ENCODE data around the gene IGLL1. TPM values are rescaled to one million over a fixed set of nuclear protein-coding genes. Genes with fewer than 3 reads are reported as not detected.
"Not testable (repeated sequence)": the region's sequence is repeated elsewhere in the genome, so short reads cannot be mapped to it uniquely, and the experiment has no call there.

The IGLL1 gene
- total RNA-seq, 1 donor, result not detected

GRCh38 chr22:23539135-23539838 lies 40.8 kb downstream of the IGLL1 start:
- Histone ChIP-seq H3K27me3 (ENCODE audit: insufficient read depth, low read length) (peaks cover 8% of the 10 kb centered on the region), H4K20me1 (ENCODE audit: insufficient read depth, low read length) (no peaks in the 10 kb centered on the region), H3K4me3 (ENCODE audit: insufficient read depth, low read length) (peak overlapping the region; percentile 12), H3K9me3 (ENCODE audit: low read depth, low read length) (no peaks in the 10 kb centered on the region), H3K4me2 (ENCODE audit: insufficient read depth, low read length) (peak overlapping the region; percentile 59), H2AFZ (ENCODE audit: low read length) (peak overlapping the region; percentile 71), H3K36me3 (ENCODE audit: insufficient read depth, low read length) (no peaks in the 10 kb centered on the region), H3K4me1 (ENCODE audit: insufficient read depth, low read length) (peaks cover 4% of the 10 kb centered on the region), H3K79me2 (ENCODE audit: insufficient read depth, low read length) (no peaks in the 10 kb centered on the region), H3K27ac (ENCODE audit: low read depth, low read length) (no peak overlapping the region)
- DNase-seq (ENCODE audit: insufficient read length, low spot score, missing footprints), result peak; percentile 76
- TF ChIP-seq CTCF (IDR thresholded peaks at IDR 0.05; ENCODE audit: extremely low read depth, low read depth, low read length), result peak; percentile 69

GRCh38 chr22:23538696-23539030 lies 41.4 kb downstream of the IGLL1 start:
- H2AFZ ChIP-seq (ENCODE audit: low read length); DNase-seq (ENCODE audit: insufficient read length, low spot score, missing footprints); H3K27ac ChIP-seq (ENCODE audit: low read depth, low read length); H3K4me2 ChIP-seq (ENCODE audit: insufficient read depth, low read length); H3K4me1 ChIP-seq (ENCODE audit: insufficient read depth, low read length); H4K20me1 ChIP-seq (ENCODE audit: insufficient read depth, low read length); H3K4me3 ChIP-seq (ENCODE audit: insufficient read depth, low read length); H3K9me3 ChIP-seq (ENCODE audit: low read depth, low read length); H3K79me2 ChIP-seq (ENCODE audit: insufficient read depth, low read length); H3K27me3 ChIP-seq (ENCODE audit: insufficient read depth, low read length); H3K36me3 ChIP-seq (ENCODE audit: insufficient read depth, low read length): not testable (repeated sequence)

- H4K20me1 ChIP-seq (ENCODE audit: insufficient read depth, low read length); H3K4me3 ChIP-seq (ENCODE audit: insufficient read depth, low read length); H3K27me3 ChIP-seq (ENCODE audit: insufficient read depth, low read length); DNase-seq (ENCODE audit: insufficient read length, low spot score, missing footprints); H3K4me1 ChIP-seq (ENCODE audit: insufficient read depth, low read length); H3K79me2 ChIP-seq (ENCODE audit: insufficient read depth, low read length); H3K36me3 ChIP-seq (ENCODE audit: insufficient read depth, low read length); H3K9me3 ChIP-seq (ENCODE audit: low read depth, low read length); H3K27ac ChIP-seq (ENCODE audit: low read depth, low read length); H2AFZ ChIP-seq (ENCODE audit: low read length); H3K4me2 ChIP-seq (ENCODE audit: insufficient read depth, low read length): not testable (repeated sequence)
Measured at GRCh38 chr22:23537830-23538695, 42.0 kb downstream of the IGLL1 start.

- H4K20me1 ChIP-seq (ENCODE audit: insufficient read depth, low read length), result no peaks in the 10 kb centered on the region
- no peak overlapping the region for H2AFZ ChIP-seq (ENCODE audit: low read length)
- no peak for DNase-seq (ENCODE audit: insufficient read length, low spot score, missing footprints)
- peaks cover 4% of the 10 kb centered on the region for H3K4me1 ChIP-seq (ENCODE audit: insufficient read depth, low read length)
- no peaks in the 10 kb centered on the region for H3K36me3 ChIP-seq (ENCODE audit: insufficient read depth, low read length)
- H3K27ac ChIP-seq (ENCODE audit: low read depth, low read length), result no peak overlapping the region
- no peaks in the 10 kb centered on the region for H3K9me3 ChIP-seq (ENCODE audit: low read depth, low read length)
- H3K27me3 ChIP-seq (ENCODE audit: insufficient read depth, low read length), result peaks cover 8% of the 10 kb centered on the region
- H3K4me3 ChIP-seq (ENCODE audit: insufficient read depth, low read length), result no peak overlapping the region
- H3K4me2 ChIP-seq (ENCODE audit: insufficient read depth, low read length), result no peak overlapping the region
- no peaks in the 10 kb centered on the region for H3K79me2 ChIP-seq (ENCODE audit: insufficient read depth, low read length)
- no peak for TF ChIP-seq CTCF (IDR thresholded peaks at IDR 0.05; ENCODE audit: extremely low read depth, low read depth, low read length)
Measured at GRCh38 chr22:23537416-23537815, 42.7 kb downstream of the IGLL1 start.
